Spleen (tissue), 7 donors: ENCODE data around the gene SGIP1.

Source experiments
- POLR2A ChIP-seq, 3 donors: fragments of 450-650 bp; IDR thresholded peaks; one replicate each; pipeline ENCODE4 v1.5.1; 2017; ENCODE audit warnings: antibody characterized with exemption in 3 of 3, mild to moderate bottlenecking in 1 of 3
- TF ChIP-seq, protein P1 (sequence below), 11 experiments: fragments of 200-600 bp in 7 of 11; fragments of 450-650 bp in 4 of 11; sonication (generic) in 4 of 11; IDR thresholded peaks in 8 of 11; conservative IDR thresholded peaks in 3 of 11; 1 replicate in 7 of 11; 2 replicates in 4 of 11; pipeline versions ENCODE4 v1.4.0 to v1.8.0; 2016 to 2021; ENCODE audit warnings: antibody characterized with exemption in 11 of 11, inconsistent platforms in 4 of 11, mild to moderate bottlenecking in 1 of 11
- donor health status: DM: no; HTN: no; CAD: no; lungs with moderate emphysema.
- donor health status: DM: no; HTN: no; CAD: no.
- donor health status: DM: no; HTN: no; CAD: no.

DNA sequence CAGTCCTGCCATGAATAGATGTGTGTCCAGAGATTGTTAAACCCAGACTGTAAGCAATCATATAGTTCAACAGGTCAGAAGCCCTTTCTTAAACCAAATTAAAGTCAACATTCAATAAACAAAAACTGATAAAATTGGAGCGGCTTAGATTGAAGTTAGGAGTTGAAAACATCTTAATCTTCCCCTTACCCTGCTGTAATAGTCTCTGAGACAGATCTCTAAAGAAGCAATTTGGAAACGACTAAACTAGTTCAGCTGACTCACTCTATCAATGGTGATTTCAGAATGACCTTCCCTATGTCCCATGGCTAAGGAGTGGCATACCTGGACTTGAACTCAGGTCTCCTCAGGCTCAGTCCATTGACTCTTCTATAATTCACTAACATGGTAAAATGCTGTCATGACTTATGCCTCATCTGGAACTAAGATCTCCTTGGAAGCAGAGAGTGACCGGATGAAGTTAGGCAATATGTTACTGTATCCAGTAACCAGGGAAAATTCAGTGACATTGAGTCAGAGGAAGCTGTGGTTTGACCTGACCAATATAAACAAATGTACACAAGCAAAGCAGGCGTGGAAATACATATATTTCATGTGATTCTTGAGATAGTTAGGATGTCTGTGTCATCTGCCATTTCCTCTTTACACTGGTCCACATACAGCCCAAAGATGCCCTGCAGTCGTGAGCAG is 30.1 kb downstream of the SGIP1 start:
- TF ChIP-seq, protein P1, sequence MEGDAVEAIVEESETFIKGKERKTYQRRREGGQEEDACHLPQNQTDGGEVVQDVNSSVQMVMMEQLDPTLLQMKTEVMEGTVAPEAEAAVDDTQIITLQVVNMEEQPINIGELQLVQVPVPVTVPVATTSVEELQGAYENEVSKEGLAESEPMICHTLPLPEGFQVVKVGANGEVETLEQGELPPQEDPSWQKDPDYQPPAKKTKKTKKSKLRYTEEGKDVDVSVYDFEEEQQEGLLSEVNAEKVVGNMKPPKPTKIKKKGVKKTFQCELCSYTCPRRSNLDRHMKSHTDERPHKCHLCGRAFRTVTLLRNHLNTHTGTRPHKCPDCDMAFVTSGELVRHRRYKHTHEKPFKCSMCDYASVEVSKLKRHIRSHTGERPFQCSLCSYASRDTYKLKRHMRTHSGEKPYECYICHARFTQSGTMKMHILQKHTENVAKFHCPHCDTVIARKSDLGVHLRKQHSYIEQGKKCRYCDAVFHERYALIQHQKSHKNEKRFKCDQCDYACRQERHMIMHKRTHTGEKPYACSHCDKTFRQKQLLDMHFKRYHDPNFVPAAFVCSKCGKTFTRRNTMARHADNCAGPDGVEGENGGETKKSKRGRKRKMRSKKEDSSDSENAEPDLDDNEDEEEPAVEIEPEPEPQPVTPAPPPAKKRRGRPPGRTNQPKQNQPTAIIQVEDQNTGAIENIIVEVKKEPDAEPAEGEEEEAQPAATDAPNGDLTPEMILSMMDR (IDR thresholded peaks at IDR 0.05 in 8 of 11, conservative IDR thresholded peaks at IDR 0.05 in 3 of 11), result no peak
- TF ChIP-seq POLR2A (IDR thresholded peaks at IDR 0.05), result no peak
